Measurements from ENCODE around the gene MBTD1.

DNA sequence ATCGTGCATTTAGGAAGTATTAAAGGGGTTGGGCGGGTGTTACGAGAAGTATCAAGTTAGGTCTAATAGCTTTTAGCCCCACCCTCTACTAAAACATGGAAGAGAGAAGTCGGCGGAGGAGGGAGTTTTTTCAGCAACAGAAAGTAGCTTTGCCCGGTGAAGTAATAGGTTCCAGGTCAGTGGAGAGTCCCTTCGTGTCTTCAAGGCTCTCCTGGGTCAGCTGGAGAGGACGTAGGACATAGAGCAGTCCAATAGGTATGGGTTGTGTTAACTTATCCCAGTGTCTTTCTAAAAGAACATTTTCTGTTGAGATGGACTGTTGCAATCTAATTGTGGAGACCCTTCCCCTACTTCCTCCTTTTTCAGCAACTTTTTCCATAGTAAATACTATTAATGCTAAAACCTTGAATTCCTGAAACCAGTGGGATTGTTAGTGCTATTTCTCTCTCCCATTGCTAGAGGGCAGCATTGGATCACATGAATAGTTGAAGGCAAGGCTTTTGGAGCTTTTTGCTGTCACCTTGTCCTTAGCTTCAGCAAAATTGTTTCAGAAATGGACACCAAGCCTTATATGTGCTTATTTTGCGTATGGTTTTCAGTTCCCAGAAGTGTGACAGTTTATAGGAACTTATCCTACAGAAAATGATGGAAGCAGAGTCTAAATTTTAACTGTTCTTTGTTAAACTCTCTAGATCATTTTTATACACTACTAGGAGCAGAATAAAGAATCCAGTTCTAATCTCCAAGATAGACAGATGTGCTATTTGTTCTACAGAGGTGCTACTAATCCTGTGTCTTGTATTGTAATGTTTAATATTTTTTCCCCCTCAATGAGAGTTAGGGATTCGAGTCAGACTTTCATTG is 38.9 kb upstream of the MBTD1 start:
- TF ChIP-seq POLR2A (IDR thresholded peaks at IDR 0.05) = no peak
- no peak for TF ChIP-seq POLR2AphosphoS5 (IDR thresholded peaks at IDR 0.05)
- peak in 3 of 4 experiments; percentile 45 to 56 (median 49) for TF ChIP-seq CTCF (IDR thresholded peaks at IDR 0.05)
